ENCODE data around the gene API5.

API5 gene

GRCh38 chr11:43366677-43367076, 54.9 kb downstream of the API5 start:
- Histone ChIP-seq H2BK15ac (ENCODE audit: low read length) (no peak overlapping the region), H3K4ac (ENCODE audit: low read length) (no peak overlapping the region), H2BK120ac (ENCODE audit: low read depth, low read length) (no peak overlapping the region), H2AK5ac (ENCODE audit: low read depth, low read length) (no peak overlapping the region), H3K27ac (replicated peaks; ENCODE audit: low read length) (no peak overlapping the region), H3K23ac (ENCODE audit: low read depth, low read length, poor library complexity) (no peak overlapping the region), H4K8ac (ENCODE audit: low read depth, low read length) (no peak overlapping the region), H3K4me3 (ENCODE audit: low read length in 2 of 2) (no peak overlapping the region), H3K9ac (ENCODE audit: low read depth, low read length, poor library complexity) (no peak overlapping the region), H3K18ac (ENCODE audit: low read length) (no peak overlapping the region), H3K27me3 (ENCODE audit: control insufficient read depth in 3 of 3, insufficient read depth in 3 of 3, low read depth in 1 of 3, low read length in 3 of 3) (no peaks in the 10 kb centered on the region), H4K91ac (ENCODE audit: low read depth, low read length, poor library complexity) (no peak overlapping the region), H3K9me3 (replicated peaks in 1 of 2; ENCODE audit: control insufficient read depth in 2 of 2, insufficient read depth in 1 of 2, low read depth in 1 of 2, low read length in 2 of 2) (no peaks in the 10 kb centered on the region), H3K36me3 (replicated peaks in 1 of 2; ENCODE audit: control insufficient read depth in 2 of 2, insufficient read depth in 2 of 2, low read length in 2 of 2) (peaks cover 7 to 48% of the 10 kb centered on the region in 2 donors), H3K4me1 (ENCODE audit: control insufficient read depth in 2 of 2, insufficient read depth in 1 of 2, low read depth in 1 of 2, low read length in 2 of 2) (no peaks in the 10 kb centered on the region), H3K4me2 (ENCODE audit: insufficient read depth, low read length, poor library complexity, severe bottlenecking) (no peak overlapping the region), H3K79me1 (ENCODE audit: low read depth, low read length) (peaks cover 4% of the 10 kb centered on the region), H2AFZ (ENCODE audit: low read length) (no peak overlapping the region), H2BK5ac (ENCODE audit: low read length) (no peak overlapping the region), H3K14ac (ENCODE audit: low read length) (no peak overlapping the region), H2BK12ac (ENCODE audit: low read length) (no peak overlapping the region)
- DNase-seq (ENCODE audit: low spot score): no peak
- WGBS, 2 donors (ENCODE audit: extremely low coverage in 2 of 2, insufficient read length in 2 of 2, insufficient replicate concordance in 1 of 2): no CpG with 5 or more reads among the region's 5 CpGs

GRCh38 chr11:43367382-43368178, 55.8 kb downstream of the API5 start:
- no peak overlapping the region for H2AK5ac ChIP-seq (ENCODE audit: low read depth, low read length)
- H3K4me1 ChIP-seq (ENCODE audit: control insufficient read depth in 2 of 2, insufficient read depth in 1 of 2, low read depth in 1 of 2, low read length in 2 of 2): no peaks in the 10 kb centered on the region
- no peak overlapping the region for H4K91ac ChIP-seq (ENCODE audit: low read depth, low read length, poor library complexity)
- H3K79me1 ChIP-seq (ENCODE audit: low read depth, low read length): peaks cover 4% of the 10 kb centered on the region
- H3K4ac ChIP-seq (ENCODE audit: low read length): no peak overlapping the region
- H2BK15ac ChIP-seq (ENCODE audit: low read length): no peak overlapping the region
- no peaks in the 10 kb centered on the region for H3K9me3 ChIP-seq (replicated peaks in 1 of 2; ENCODE audit: control insufficient read depth in 2 of 2, insufficient read depth in 1 of 2, low read depth in 1 of 2, low read length in 2 of 2)
- no peak overlapping the region for H2BK120ac ChIP-seq (ENCODE audit: low read depth, low read length)
- no peak overlapping the region for H3K23ac ChIP-seq (ENCODE audit: low read depth, low read length, poor library complexity)
- DNase-seq (ENCODE audit: low spot score): no peak
- no peak overlapping the region for H3K9ac ChIP-seq (ENCODE audit: low read depth, low read length, poor library complexity)
- WGBS, 2 donors (ENCODE audit: extremely low coverage in 2 of 2, insufficient read length in 2 of 2, insufficient replicate concordance in 1 of 2): no CpG with 5 or more reads among the region's 7 CpGs
- H2AFZ ChIP-seq (ENCODE audit: low read length): no peak overlapping the region
- H2BK5ac ChIP-seq (ENCODE audit: low read length): no peak overlapping the region
- peaks cover 7 to 51% of the 10 kb centered on the region in 2 donors for H3K36me3 ChIP-seq (replicated peaks in 1 of 2; ENCODE audit: control insufficient read depth in 2 of 2, insufficient read depth in 2 of 2, low read length in 2 of 2)
- no peak overlapping the region for H3K4me2 ChIP-seq (ENCODE audit: insufficient read depth, low read length, poor library complexity, severe bottlenecking)
- no peak overlapping the region for H3K4me3 ChIP-seq (ENCODE audit: low read length in 2 of 2)
- no peaks in the 10 kb centered on the region for H3K27me3 ChIP-seq (ENCODE audit: control insufficient read depth in 3 of 3, insufficient read depth in 3 of 3, low read depth in 1 of 3, low read length in 3 of 3)
- H3K14ac ChIP-seq (ENCODE audit: low read length): no peak overlapping the region
- H2BK12ac ChIP-seq (ENCODE audit: low read length): no peak overlapping the region
- no peak overlapping the region for H3K27ac ChIP-seq (replicated peaks; ENCODE audit: low read length)
- no peak overlapping the region for H4K8ac ChIP-seq (ENCODE audit: low read depth, low read length)
- H3K18ac ChIP-seq (ENCODE audit: low read length): no peak overlapping the region

- Histone ChIP-seq H3K4ac (ENCODE audit: low read length) (no peak overlapping the region), H2AK5ac (ENCODE audit: low read depth, low read length) (no peak overlapping the region), H3K18ac (ENCODE audit: low read length) (no peak overlapping the region), H3K79me1 (ENCODE audit: low read depth, low read length) (peaks cover 1% of the 10 kb centered on the region), H2BK15ac (ENCODE audit: low read length) (no peak overlapping the region), H3K9me3 (replicated peaks in 1 of 2; ENCODE audit: control insufficient read depth in 2 of 2, insufficient read depth in 1 of 2, low read depth in 1 of 2, low read length in 2 of 2) (no peaks in the 10 kb centered on the region), H3K4me3 (ENCODE audit: low read length in 2 of 2) (no peak overlapping the region), H3K27me3 (ENCODE audit: control insufficient read depth in 3 of 3, insufficient read depth in 3 of 3, low read depth in 1 of 3, low read length in 3 of 3) (no peaks in the 10 kb centered on the region), H4K8ac (ENCODE audit: low read depth, low read length) (no peak overlapping the region), H3K4me2 (ENCODE audit: insufficient read depth, low read length, poor library complexity, severe bottlenecking) (no peak overlapping the region), H3K9ac (ENCODE audit: low read depth, low read length, poor library complexity) (no peak overlapping the region), H3K23ac (ENCODE audit: low read depth, low read length, poor library complexity) (no peak overlapping the region), H3K27ac (replicated peaks; ENCODE audit: low read length) (no peak overlapping the region), H2BK120ac (ENCODE audit: low read depth, low read length) (no peak overlapping the region), H3K14ac (ENCODE audit: low read length) (no peak overlapping the region), H3K4me1 (ENCODE audit: control insufficient read depth in 2 of 2, insufficient read depth in 1 of 2, low read depth in 1 of 2, low read length in 2 of 2) (no peaks in the 10 kb centered on the region), H4K91ac (ENCODE audit: low read depth, low read length, poor library complexity) (no peak overlapping the region), H2BK12ac (ENCODE audit: low read length) (no peak overlapping the region), H2AFZ (ENCODE audit: low read length) (no peak overlapping the region), H3K36me3 (replicated peaks in 1 of 2; ENCODE audit: control insufficient read depth in 2 of 2, insufficient read depth in 2 of 2, low read length in 2 of 2) (peaks cover 4 to 66% of the 10 kb centered on the region in 2 donors), H2BK5ac (ENCODE audit: low read length) (no peak overlapping the region)
- DNase-seq (ENCODE audit: low spot score): no peak
- no CpG with 5 or more reads among the region's 2 CpGs for WGBS, 2 donors (ENCODE audit: extremely low coverage in 2 of 2, insufficient read length in 2 of 2, insufficient replicate concordance in 1 of 2)
These were observed 64.3 kb downstream of the API5 start for GRCh38 chr11:43376065-43376464.

- H3K9ac ChIP-seq (ENCODE audit: low read depth, low read length, poor library complexity): no peak overlapping the region
- no peaks in the 10 kb centered on the region for H3K9me3 ChIP-seq (replicated peaks in 1 of 2; ENCODE audit: control insufficient read depth in 2 of 2, insufficient read depth in 1 of 2, low read depth in 1 of 2, low read length in 2 of 2)
- H2AK5ac ChIP-seq (ENCODE audit: low read depth, low read length): no peak overlapping the region
- no peak overlapping the region for H2AFZ ChIP-seq (ENCODE audit: low read length)
- peaks cover 1 to 66% of the 10 kb centered on the region in 2 donors for H3K36me3 ChIP-seq (replicated peaks in 1 of 2; ENCODE audit: control insufficient read depth in 2 of 2, insufficient read depth in 2 of 2, low read length in 2 of 2)
- no peak overlapping the region for H2BK5ac ChIP-seq (ENCODE audit: low read length)
- no peak overlapping the region for H3K27ac ChIP-seq (replicated peaks; ENCODE audit: low read length)
- no peak overlapping the region for H3K4ac ChIP-seq (ENCODE audit: low read length)
- no peak overlapping the region for H2BK120ac ChIP-seq (ENCODE audit: low read depth, low read length)
- no peaks in the 10 kb centered on the region for H3K27me3 ChIP-seq (ENCODE audit: control insufficient read depth in 3 of 3, insufficient read depth in 3 of 3, low read depth in 1 of 3, low read length in 3 of 3)
- no peak overlapping the region for H3K18ac ChIP-seq (ENCODE audit: low read length)
- no peak for DNase-seq (ENCODE audit: low spot score)
- H3K4me3 ChIP-seq (ENCODE audit: low read length in 2 of 2): no peak overlapping the region
- H3K79me1 ChIP-seq (ENCODE audit: low read depth, low read length): peaks cover 1% of the 10 kb centered on the region
- H3K4me1 ChIP-seq (ENCODE audit: control insufficient read depth in 2 of 2, insufficient read depth in 1 of 2, low read depth in 1 of 2, low read length in 2 of 2): no peaks in the 10 kb centered on the region
- H4K8ac ChIP-seq (ENCODE audit: low read depth, low read length): no peak overlapping the region
- no peak overlapping the region for H4K91ac ChIP-seq (ENCODE audit: low read depth, low read length, poor library complexity)
- no peak overlapping the region for H3K4me2 ChIP-seq (ENCODE audit: insufficient read depth, low read length, poor library complexity, severe bottlenecking)
- no peak overlapping the region for H3K14ac ChIP-seq (ENCODE audit: low read length)
- WGBS, 2 donors (ENCODE audit: extremely low coverage in 2 of 2, insufficient read length in 2 of 2, insufficient replicate concordance in 1 of 2): no CpG with 5 or more reads among the region's 2 CpGs
- no peak overlapping the region for H2BK12ac ChIP-seq (ENCODE audit: low read length)
- H2BK15ac ChIP-seq (ENCODE audit: low read length): no peak overlapping the region
- H3K23ac ChIP-seq (ENCODE audit: low read depth, low read length, poor library complexity): no peak overlapping the region
These were observed 64.8 kb downstream of the API5 start for GRCh38 chr11:43376594-43376993.

All from neuronal stem cell (in vitro differentiated cells).